Immature natural killer cell (primary cell): ENCODE measurements around the gene ADCK2. TPM values are rescaled to one million over a fixed set of nuclear protein-coding genes. Genes with fewer than 3 reads are reported as not detected.
"Not testable (repeated sequence)": the region's sequence is repeated elsewhere in the genome, so short reads cannot be mapped to it uniquely, and the experiment has no call there.

Experiments
- DNase-seq, 3 donors: peaks; one replicate each; pipeline ENCODE4 v3.0.0; 2022; ENCODE audit warnings: mixed read lengths in 1 of 3
- H3K27ac Mint-ChIP-seq, 6 donors: one replicate each; pipeline ENCODE4 v1.8.0; 2020; ENCODE audit warnings: mixed read lengths in 6 of 6, mild to moderate bottlenecking in 5 of 6, inconsistent platforms in 4 of 6, moderate library complexity in 3 of 6
- H3K27me3 Mint-ChIP-seq, 3 donors: one replicate each; pipeline ENCODE4 v1.8.0; 2020 to 2021; ENCODE audit warnings: low read depth in 3 of 3, mild to moderate bottlenecking in 3 of 3, mixed read lengths in 3 of 3, moderate library complexity in 3 of 3, inconsistent platforms in 1 of 3
- H3K36me3 Mint-ChIP-seq, 3 donors: one replicate each; pipeline ENCODE4 v1.8.0; 2020; ENCODE audit warnings: mixed read lengths in 3 of 3, inconsistent platforms in 2 of 3, mild to moderate bottlenecking in 2 of 3
- H3K4me1 Mint-ChIP-seq, 2 donors: one replicate each; pipeline ENCODE4 v1.8.0; 2020; ENCODE audit warnings: inconsistent platforms in 2 of 2, mild to moderate bottlenecking in 2 of 2, mixed read lengths in 2 of 2, moderate library complexity in 1 of 2
- H3K4me3 Mint-ChIP-seq, 5 donors: one replicate each; pipeline ENCODE4 v1.8.0; 2020; ENCODE audit warnings: mild to moderate bottlenecking in 5 of 5, mixed read lengths in 5 of 5, inconsistent platforms in 3 of 5, moderate library complexity in 3 of 5
- H3K9me3 Mint-ChIP-seq, 6 donors: one replicate each; pipeline ENCODE4 v1.8.0; 2020; ENCODE audit warnings: mild to moderate bottlenecking in 6 of 6, mixed read lengths in 6 of 6, inconsistent platforms in 4 of 6, moderate library complexity in 3 of 6
- polyA plus RNA-seq, 3 donors: library from polyadenylated mRNA; unstranded; fragments of 300-500 nt; fragmentation: Illumina TruSeq; gene quantifications; one replicate each; pipeline ENCODE4 v1.2.3, GENCODE V29; 2021

Gene ADCK2, protein sequence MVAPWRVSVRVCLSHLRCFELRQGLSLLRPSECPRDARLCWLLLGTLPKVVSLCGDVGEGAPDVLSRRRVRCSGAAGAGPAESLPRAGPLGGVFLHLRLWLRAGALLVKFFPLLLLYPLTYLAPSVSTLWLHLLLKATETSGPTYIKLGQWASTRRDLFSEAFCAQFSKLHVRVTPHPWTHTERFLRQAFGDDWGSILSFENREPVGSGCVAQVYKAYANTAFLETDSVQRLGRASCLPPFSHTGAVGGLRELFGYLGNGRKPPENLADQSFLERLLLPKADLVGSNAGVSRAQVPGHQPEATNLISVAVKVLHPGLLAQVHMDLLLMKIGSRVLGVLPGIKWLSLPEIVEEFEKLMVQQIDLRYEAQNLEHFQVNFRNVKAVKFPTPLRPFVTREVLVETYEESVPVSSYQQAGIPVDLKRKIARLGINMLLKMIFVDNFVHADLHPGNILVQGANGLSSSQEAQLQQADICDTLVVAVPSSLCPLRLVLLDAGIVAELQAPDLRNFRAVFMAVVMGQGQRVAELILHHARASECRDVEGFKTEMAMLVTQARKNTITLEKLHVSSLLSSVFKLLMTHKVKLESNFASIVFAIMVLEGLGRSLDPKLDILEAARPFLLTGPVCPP
- 10 to 100 TPM; 27.8 to 37.1 (median 33.9) TPM for polyA plus RNA-seq

DNA sequence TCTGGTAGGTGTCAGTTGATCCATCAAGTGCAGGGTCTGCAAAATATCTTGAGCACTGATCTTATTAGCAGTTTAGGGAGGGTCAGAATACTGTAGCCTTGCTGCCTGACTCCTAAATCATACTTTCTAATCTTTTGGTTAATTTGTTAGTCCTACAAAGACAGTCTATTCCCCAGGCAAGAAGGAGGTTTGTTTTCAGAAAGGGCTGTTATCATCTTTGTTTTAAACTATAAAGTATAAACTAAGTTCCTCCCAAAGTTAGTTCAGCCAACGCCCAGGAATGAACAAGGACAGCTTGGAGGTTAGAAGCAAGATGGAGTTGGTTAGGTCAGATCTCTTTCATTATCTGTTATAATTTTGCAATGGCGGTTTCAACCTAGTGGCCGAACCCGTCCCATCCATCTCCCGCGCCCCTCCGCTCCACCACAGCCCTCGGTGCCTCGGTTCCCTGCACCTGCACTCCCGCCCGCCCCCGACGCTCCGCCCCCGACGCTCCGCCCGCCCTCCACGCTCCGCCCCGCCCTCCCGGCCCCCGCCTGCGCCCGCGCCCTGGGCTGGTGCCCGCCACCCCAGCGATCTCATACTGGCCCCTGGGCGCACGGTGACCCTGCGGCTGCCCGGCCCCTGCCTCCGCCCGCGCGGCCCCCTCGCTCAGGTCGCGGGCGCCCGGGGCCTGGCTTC is at the start of gene ADCK2:
TSS of gene ADCK2 (plus strand) at position 564 of the 681 bp plus-strand sequence. CDS start 386 bp downstream, outside the sequence.
- DNase-seq: peak; percentile 63 to 67 (median 66)
- Mint-ChIP-seq H3K4me1 (peaks cover 29 to 36% of the 10 kb centered on the region in 2 donors), H3K9me3 (no peaks in the 10 kb centered on the region), H3K36me3 (peaks cover 1 to 6% (median 3%) of the 10 kb centered on the region in 3 donors), H3K4me3 (peak within 1 kb of the TSS; percentile 82 to 89 (median 86)), H3K27ac (peak within 1 kb of the TSS; percentile 78 to 87 (median 82)), H3K27me3 (no peaks in the 10 kb centered on the region)

- Mint-ChIP-seq H3K9me3 (no peaks in the 10 kb centered on the region), H3K27me3 (peaks cover 3 to 14% (median 5%) of the 10 kb centered on the region in 3 donors), H3K27ac (no peak overlapping the region), H3K4me3 (no peak overlapping the region), H3K36me3 (no peaks in the 10 kb centered on the region), H3K4me1 (no peaks in the 10 kb centered on the region)
- DNase-seq: no peak
Measured at GRCh38 chr7:140623980-140624379, 48.8 kb upstream of the ADCK2 start.

GRCh38 chr7:140624392-140625191 is 48.2 kb upstream of the ADCK2 start:
- Mint-ChIP-seq H3K4me3 (no peak overlapping the region), H3K9me3 (peaks cover 0 to 1% (median 0%) of the 10 kb centered on the region in 6 donors), H3K4me1 (no peaks in the 10 kb centered on the region), H3K27ac (no peak overlapping the region), H3K36me3 (no peaks in the 10 kb centered on the region), H3K27me3 (peaks cover 3 to 14% (median 5%) of the 10 kb centered on the region in 3 donors)
- no peak for DNase-seq

DNA sequence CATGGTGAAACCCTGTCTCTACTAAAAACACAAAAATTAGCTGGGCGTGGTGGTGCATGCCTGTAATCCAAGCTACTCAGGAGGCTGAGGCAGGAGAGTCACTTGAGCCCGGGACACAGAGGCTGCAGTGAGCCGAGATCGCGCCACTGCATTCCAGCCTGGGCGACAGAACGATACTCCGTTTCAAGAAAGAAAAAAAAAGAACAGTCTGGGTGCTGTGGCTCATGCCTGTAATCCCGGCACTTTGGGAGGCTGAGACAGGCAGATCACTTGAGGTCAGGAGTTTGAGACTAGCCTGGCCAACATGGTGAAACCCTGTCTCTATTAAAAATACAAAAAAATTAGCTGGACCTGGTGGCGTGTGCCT is 47.6 kb upstream of the ADCK2 start:
- not testable (repeated sequence) for H3K9me3 Mint-ChIP-seq, H3K27ac Mint-ChIP-seq, H3K4me1 Mint-ChIP-seq, H3K4me3 Mint-ChIP-seq, H3K36me3 Mint-ChIP-seq, DNase-seq
- peaks cover 3 to 14% (median 5%) of the 10 kb centered on the region in 3 donors for H3K27me3 Mint-ChIP-seq

GRCh38 chr7:140625908-140626868 is 46.6 kb upstream of the ADCK2 start:
- no peak overlapping the region for H3K27ac Mint-ChIP-seq
- H3K27me3 Mint-ChIP-seq: peaks cover 3 to 14% (median 5%) of the 10 kb centered on the region in 3 donors
- peaks cover 0 to 1% (median 0%) of the 10 kb centered on the region in 6 donors for H3K9me3 Mint-ChIP-seq
- no peak for DNase-seq
- H3K36me3 Mint-ChIP-seq: no peaks in the 10 kb centered on the region
- H3K4me3 Mint-ChIP-seq: no peak overlapping the region
- H3K4me1 Mint-ChIP-seq: no peaks in the 10 kb centered on the region

DNA sequence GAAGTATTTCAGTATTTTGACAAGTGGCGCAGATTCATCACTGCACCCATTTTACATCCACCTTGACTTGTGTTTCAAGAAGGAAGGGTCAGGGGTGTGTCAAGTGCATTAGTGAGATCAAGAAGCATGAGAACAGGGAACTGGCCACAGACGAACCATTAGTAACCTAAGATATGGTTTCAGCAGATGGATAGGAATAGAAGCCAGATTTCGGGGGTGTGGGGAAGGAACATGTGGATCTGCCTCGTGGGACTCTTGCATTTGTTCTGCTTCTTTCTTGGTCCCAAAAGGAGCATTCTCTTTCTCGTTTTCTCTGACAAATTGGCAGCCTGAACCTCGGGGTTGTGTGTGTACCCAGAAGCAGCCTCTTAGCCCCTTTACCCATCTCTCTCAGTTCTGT is 41.7 kb upstream of the ADCK2 start:
- no peak for DNase-seq
- H3K27me3 Mint-ChIP-seq: peaks cover 4 to 12% (median 10%) of the 10 kb centered on the region in 3 donors
- H3K4me3 Mint-ChIP-seq: no peak overlapping the region
- no peaks in the 10 kb centered on the region for H3K4me1 Mint-ChIP-seq
- H3K36me3 Mint-ChIP-seq: no peaks in the 10 kb centered on the region
- peaks cover 0 to 1% (median 0%) of the 10 kb centered on the region in 6 donors for H3K9me3 Mint-ChIP-seq
- no peak overlapping the region for H3K27ac Mint-ChIP-seq

DNA sequence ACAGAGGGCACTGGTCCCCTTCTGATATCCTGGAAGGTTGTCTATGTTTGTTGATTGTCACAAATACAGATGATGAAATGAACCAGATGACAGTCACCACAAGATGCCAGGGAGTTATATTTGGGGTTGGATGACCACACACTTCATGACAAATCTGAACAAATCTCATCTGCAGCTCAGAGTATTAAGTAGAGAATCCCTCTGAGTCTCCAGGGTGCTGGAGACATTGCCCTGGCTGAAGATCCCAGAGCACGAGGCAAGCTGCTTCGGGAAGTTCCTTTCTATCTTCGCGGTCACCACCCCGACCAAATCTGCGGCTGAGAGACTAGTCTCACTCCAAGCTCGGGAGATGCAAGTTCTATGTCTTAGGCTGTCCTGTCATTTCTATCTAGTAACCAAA is 41.1 kb upstream of the ADCK2 start:
- peaks cover 0 to 1% (median 0%) of the 10 kb centered on the region in 6 donors for H3K9me3 Mint-ChIP-seq
- no peak for DNase-seq
- H3K4me3 Mint-ChIP-seq: no peak overlapping the region
- H3K27ac Mint-ChIP-seq: no peak overlapping the region
- no peaks in the 10 kb centered on the region for H3K36me3 Mint-ChIP-seq
- H3K27me3 Mint-ChIP-seq: peaks cover 4 to 11% (median 7%) of the 10 kb centered on the region in 3 donors
- H3K4me1 Mint-ChIP-seq: no peaks in the 10 kb centered on the region

DNA sequence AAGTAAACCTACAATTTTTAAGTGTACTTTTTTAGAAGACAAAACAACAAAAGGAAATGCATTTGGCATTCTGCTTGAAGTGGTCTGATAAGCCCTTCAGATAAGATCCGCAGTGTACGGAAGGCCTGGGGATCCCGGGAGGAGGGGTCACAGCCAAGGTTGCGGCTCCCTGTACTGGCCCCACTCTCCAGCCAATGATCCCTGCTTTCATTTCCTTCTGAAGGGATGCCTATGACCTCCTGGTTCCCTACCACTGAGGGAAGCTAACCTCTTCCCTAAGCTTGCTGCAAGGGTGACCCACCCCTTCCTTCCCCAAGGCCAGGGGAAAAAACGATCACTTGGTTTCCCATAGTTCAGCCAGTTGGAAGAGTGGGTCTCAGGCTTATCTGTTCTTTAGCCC is 37.4 kb upstream of the ADCK2 start:
- Mint-ChIP-seq H3K27ac (no peak overlapping the region), H3K36me3 (peaks cover 0 to 4% (median 0%) of the 10 kb centered on the region in 3 donors), H3K27me3 (peaks cover 10 to 30% (median 16%) of the 10 kb centered on the region in 3 donors), H3K9me3 (no peaks in the 10 kb centered on the region), H3K4me3 (no peak overlapping the region), H3K4me1 (peaks cover 6 to 11% of the 10 kb centered on the region in 2 donors)
- no peak for DNase-seq

DNA sequence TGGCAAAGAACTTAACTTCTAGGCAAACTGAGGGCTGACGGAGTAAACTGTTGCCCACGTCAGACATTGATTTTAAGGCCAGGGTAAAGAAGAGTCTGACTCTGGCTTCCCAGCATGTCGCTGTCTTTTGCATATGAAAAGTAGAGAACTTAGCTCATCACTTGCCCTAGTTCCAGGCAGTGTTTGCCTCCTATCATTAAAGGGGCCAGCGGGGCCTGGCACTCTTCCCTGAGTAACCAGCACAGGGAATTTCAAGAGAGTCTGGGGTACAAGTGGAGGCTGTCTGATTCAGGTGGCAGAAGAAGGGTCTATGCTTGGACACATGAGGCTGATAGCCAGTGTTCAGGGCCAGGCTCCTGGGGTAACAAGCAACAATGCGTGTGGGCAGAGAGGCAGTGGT is 36.9 kb upstream of the ADCK2 start:
- no peak for DNase-seq
- H3K9me3 Mint-ChIP-seq: no peaks in the 10 kb centered on the region
- peaks cover 10 to 30% (median 16%) of the 10 kb centered on the region in 3 donors for H3K27me3 Mint-ChIP-seq
- H3K4me3 Mint-ChIP-seq: no peak overlapping the region
- no peak overlapping the region for H3K27ac Mint-ChIP-seq
- peaks cover 0 to 4% (median 0%) of the 10 kb centered on the region in 3 donors for H3K36me3 Mint-ChIP-seq
- peaks cover 6 to 11% of the 10 kb centered on the region in 2 donors for H3K4me1 Mint-ChIP-seq

GRCh38 chr7:140637400-140637799 is 35.3 kb upstream of the ADCK2 start:
- no peak for DNase-seq
- Mint-ChIP-seq H3K27me3 (peaks cover 15 to 36% (median 18%) of the 10 kb centered on the region in 3 donors), H3K27ac (no peak overlapping the region), H3K4me3 (no peak overlapping the region), H3K9me3 (no peaks in the 10 kb centered on the region), H3K36me3 (peaks cover 0 to 8% (median 4%) of the 10 kb centered on the region in 3 donors), H3K4me1 (peaks cover 11 to 17% of the 10 kb centered on the region in 2 donors)

DNA sequence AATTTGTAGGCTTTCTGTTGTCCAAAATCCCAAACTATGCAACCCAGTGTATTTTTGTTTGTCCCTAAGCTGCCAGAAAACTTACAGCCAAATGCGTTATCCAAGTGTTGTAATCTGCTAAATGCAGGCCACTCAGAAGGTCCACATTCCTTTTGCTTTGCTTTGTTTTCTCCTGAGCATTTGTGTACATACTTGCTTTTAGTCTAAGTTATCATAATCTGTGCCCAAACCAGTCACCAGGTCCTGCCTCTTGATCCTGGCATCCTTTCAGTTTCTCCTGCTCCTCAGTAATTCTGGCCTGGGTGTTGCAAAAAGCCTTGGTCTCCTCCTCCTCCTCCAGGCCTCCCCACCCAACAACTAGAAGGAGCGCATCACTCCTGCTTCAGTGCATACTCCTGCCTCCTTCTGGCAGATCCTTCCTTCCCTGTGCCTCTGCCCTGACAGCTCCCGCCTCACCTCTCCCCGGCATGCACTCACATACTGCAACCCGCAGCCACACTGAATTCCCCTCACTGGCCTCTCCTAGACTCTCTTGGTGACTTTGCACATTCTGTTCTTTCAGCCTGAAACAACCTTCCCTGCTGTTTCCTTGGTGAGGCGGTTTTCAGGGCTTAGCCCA is 34.5 kb upstream of the ADCK2 start:
- Mint-ChIP-seq H3K4me3 (peak overlapping the region in 1 of 5 donors; percentile 15), H3K9me3 (no peaks in the 10 kb centered on the region), H3K4me1 (peaks cover 11 to 17% of the 10 kb centered on the region in 2 donors), H3K27me3 (peaks cover 15 to 38% (median 19%) of the 10 kb centered on the region in 3 donors), H3K36me3 (peaks cover 0 to 8% (median 4%) of the 10 kb centered on the region in 3 donors), H3K27ac (no peak overlapping the region)
- no peak for DNase-seq
